Omental fat pad (tissue), 4 donors: Measurements from ENCODE around the gene USP1. TPM values are rescaled to one million over a fixed set of nuclear protein-coding genes. Genes with fewer than 3 reads are reported as not detected.

Source experiments
- ATAC-seq: fragments of 150-250 bp; one replicate; pipeline ENCODE4 v1.9.1; 2016; ENCODE audit warnings: mild to moderate bottlenecking, moderate library complexity; ENCODE audit not compliant: low FRiP score
- DNase-seq: peaks from one replicate; pipeline ENCODE4 v3.0.0-alpha.2; 2019; ENCODE audit warnings: low spot score
- total RNA-seq, 4 donors: library from RNA; depleted of rRNA; stranded (reverse); fragments of >200 nt; gene quantifications; one replicate each; pipeline ENCODE4 v1.1.0, GENCODE V29; 2016
- TF ChIP-seq, protein P1 (sequence below), 3 donors: fragments of 450-650 bp; IDR thresholded peaks; one replicate each; pipeline ENCODE4 v1.5.1; 2016 to 2017; ENCODE audit warnings: antibody characterized with exemption in 3 of 3, mild to moderate bottlenecking in 3 of 3, moderate library complexity in 2 of 3

Gene USP1
- total RNA-seq, 4 donors from 2014 or later: 15.1 to 26.2 (median 16.2) TPM

DNA sequence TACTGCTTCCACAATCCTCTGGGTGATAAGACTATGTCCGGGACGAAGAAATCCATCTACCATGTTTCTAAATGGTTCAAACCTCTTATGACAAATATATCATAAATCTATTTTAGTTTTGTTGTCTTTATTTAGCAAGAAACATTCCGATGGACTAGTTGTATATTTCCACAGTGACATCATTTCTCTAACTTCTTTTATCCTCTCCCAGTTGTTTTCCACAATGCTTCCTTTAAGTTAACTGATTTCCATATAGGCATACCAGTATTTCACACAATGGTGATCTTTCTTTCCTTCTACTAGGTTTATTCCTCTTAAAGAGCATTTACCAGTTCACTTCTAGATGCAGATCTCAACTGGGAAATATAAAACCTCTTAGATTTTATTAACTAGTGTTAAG lies 44.8 kb downstream of the USP1 start:
- DNase-seq: no peak
- TF ChIP-seq, protein P1, sequence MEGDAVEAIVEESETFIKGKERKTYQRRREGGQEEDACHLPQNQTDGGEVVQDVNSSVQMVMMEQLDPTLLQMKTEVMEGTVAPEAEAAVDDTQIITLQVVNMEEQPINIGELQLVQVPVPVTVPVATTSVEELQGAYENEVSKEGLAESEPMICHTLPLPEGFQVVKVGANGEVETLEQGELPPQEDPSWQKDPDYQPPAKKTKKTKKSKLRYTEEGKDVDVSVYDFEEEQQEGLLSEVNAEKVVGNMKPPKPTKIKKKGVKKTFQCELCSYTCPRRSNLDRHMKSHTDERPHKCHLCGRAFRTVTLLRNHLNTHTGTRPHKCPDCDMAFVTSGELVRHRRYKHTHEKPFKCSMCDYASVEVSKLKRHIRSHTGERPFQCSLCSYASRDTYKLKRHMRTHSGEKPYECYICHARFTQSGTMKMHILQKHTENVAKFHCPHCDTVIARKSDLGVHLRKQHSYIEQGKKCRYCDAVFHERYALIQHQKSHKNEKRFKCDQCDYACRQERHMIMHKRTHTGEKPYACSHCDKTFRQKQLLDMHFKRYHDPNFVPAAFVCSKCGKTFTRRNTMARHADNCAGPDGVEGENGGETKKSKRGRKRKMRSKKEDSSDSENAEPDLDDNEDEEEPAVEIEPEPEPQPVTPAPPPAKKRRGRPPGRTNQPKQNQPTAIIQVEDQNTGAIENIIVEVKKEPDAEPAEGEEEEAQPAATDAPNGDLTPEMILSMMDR (IDR thresholded peaks at IDR 0.05): no peak
- ATAC-seq: no peak

- DNase-seq: no peak
- TF ChIP-seq, protein P1 (IDR thresholded peaks at IDR 0.05): no peak
- ATAC-seq: no peak
Measured at GRCh38 chr1:62484824-62485468, 48.1 kb downstream of the USP1 start.

- ATAC-seq (no peak), DNase-seq (no peak)
- TF ChIP-seq, protein P1 (IDR thresholded peaks at IDR 0.05): no peak
Measured at GRCh38 chr1:62487956-62488355, 51.1 kb downstream of the USP1 start.

DNA sequence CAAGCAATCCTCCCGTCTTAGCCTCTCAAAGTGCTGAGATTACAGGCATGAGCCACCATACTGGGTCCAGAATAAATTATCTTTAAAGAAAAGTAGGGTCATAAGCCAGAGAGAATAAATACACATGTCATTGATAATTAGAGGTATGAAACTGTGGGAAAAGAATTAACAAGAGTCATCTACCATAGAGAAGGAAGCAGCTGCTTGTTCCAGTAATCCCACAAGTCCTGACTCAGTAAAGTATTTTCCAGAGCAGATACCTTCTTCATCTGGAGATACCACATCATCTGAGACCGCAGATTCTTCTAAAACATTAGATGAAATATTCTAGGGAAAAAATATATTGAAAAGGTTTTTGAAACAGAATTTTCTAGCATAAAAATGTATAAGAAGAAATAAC lies 55.7 kb downstream of the USP1 start:
- ATAC-seq: no peak
- no peak for DNase-seq
- TF ChIP-seq, protein P1 (IDR thresholded peaks at IDR 0.05): no peak

GRCh38 chr1:62493656-62494055 lies 56.8 kb downstream of the USP1 start:
- DNase-seq (no peak), ATAC-seq (no peak)
- TF ChIP-seq, protein P1 (IDR thresholded peaks at IDR 0.05): no peak

DNA sequence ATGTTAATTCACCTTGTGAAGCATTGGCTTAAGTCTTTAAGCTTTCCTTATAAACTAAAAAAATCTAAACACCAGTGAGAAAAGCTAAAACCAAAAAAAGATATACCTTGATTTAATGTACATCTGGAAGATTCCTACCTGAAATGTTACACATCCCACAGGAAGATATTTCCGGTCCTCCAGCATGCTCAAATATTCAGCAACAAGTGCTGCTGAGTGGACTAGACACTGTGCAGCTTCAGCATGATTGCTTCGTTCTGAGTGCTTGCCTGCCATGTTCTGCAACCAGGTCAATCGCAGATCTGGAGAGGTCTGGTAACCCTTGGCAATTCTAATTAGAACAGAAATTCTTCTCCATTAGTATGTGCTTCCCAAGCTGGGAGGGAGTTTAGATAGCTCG lies 57.3 kb downstream of the USP1 start:
- DNase-seq (no peak), ATAC-seq (no peak)
- TF ChIP-seq, protein P1 (IDR thresholded peaks at IDR 0.05): no peak

GRCh38 chr1:62500210-62500609 lies 63.4 kb downstream of the USP1 start:
- TF ChIP-seq, protein P1 (IDR thresholded peaks at IDR 0.05): no peak
- no peak for DNase-seq
- ATAC-seq: no peak
